PC-9 (cell line): ENCODE measurements around the gene MBTPS1. TPM values are rescaled to one million over a fixed set of nuclear protein-coding genes. Genes with fewer than 3 reads are reported as not detected.

Source experiments
- BruUV-seq: library from RNA; stranded (reverse); fragments of 400-500 nt; replicated peaks from 2 replicates; lab custom pipeline; 2021; lab: Mats Ljungman, UMichigan
- CTCF ChIA-PET: fragments of 300-600 bp; sonication (Branson Sonifier 250); formaldehyde crosslinking; loops from one replicate; lab custom pipeline; 2022; ENCODE audit warnings: antibody characterized with exemption; lab: Charles Lee
- POLR2A ChIA-PET: fragments of 300-600 bp; sonication (Branson Sonifier 250); formaldehyde crosslinking; loops from one replicate; lab custom pipeline; 2022; ENCODE audit warnings: antibody characterized with exemption; ENCODE audit not compliant: unreplicated experiment; lab: Charles Lee
- DNase-seq, 2 experiments: peaks; one replicate each; pipeline versions ENCODE4 v3.0.0 to v3.0.0-alpha.2; 2015 to 2022; ENCODE audit warnings: mixed read lengths in 1 of 2
- H2AFZ ChIP-seq: fragments of 200-600 bp; sonication (generic); 2 replicates; pipeline ENCODE4 v1.8.1; 2017; ENCODE audit warnings: antibody characterized with exemption
- H3F3A ChIP-seq: fragments of 200-600 bp; sonication (generic); 2 replicates; pipeline ENCODE4 v1.8.1; 2017; ENCODE audit warnings: antibody characterized with exemption, mild to moderate bottlenecking, low read depth; ENCODE audit not compliant: insufficient read depth
- H3K27ac ChIP-seq: fragments of 200-600 bp; sonication (generic); 2 replicates; pipeline ENCODE4 v1.6.1; 2016; ENCODE audit warnings: mixed run types
- H3K27me3 ChIP-seq: fragments of 200-600 bp; sonication (generic); 2 replicates; pipeline ENCODE4 v1.6.1; 2016; ENCODE audit warnings: low read depth, mixed run types; ENCODE audit not compliant: insufficient read depth
- H3K36me3 ChIP-seq: fragments of 200-600 bp; sonication (generic); 2 replicates; pipeline ENCODE4 v1.6.1; 2016; ENCODE audit warnings: low read depth, mixed run types
- H3K4me1 ChIP-seq: fragments of 200-600 bp; sonication (generic); replicated peaks from 2 replicates; pipeline ENCODE4 v1.6.1; 2016; ENCODE audit warnings: mixed run types; ENCODE audit not compliant: insufficient read depth
- H3K4me2 ChIP-seq: fragments of 200-600 bp; sonication (generic); 2 replicates; pipeline ENCODE4 v1.6.1; 2017; ENCODE audit warnings: mixed run types
- H3K4me3 ChIP-seq: fragments of 200-600 bp; sonication (generic); 2 replicates; pipeline ENCODE4 v1.6.1; 2016; ENCODE audit warnings: mixed run types
- H3K79me2 ChIP-seq: fragments of 200-600 bp; sonication (generic); 2 replicates; pipeline ENCODE4 v1.6.1; 2017; ENCODE audit warnings: low read depth, mixed run types
- H3K9me2 ChIP-seq: fragments of 200-600 bp; sonication (generic); 2 replicates; pipeline ENCODE4 v1.8.1; 2017; ENCODE audit warnings: mild to moderate bottlenecking; ENCODE audit not compliant: insufficient read depth
- H3K9me3 ChIP-seq: fragments of 200-600 bp; sonication (generic); 2 replicates; pipeline ENCODE4 v1.8.1; 2016; ENCODE audit warnings: low read depth; ENCODE audit not compliant: insufficient read depth
- H4K20me1 ChIP-seq: fragments of 200-600 bp; sonication (generic); 2 replicates; pipeline ENCODE4 v1.8.1; 2017; ENCODE audit not compliant: insufficient read depth
- EZH2 ChIP-seq: fragments of 200-600 bp; sonication (generic); IDR thresholded peaks from 2 replicates; pipeline ENCODE4 v1.8.0; 2017; ENCODE audit warnings: antibody characterized with exemption, low read depth
- intact Hi-C: fragments of 100-400 bp; cut with micrococcal nuclease; formaldehyde crosslinking; loops from one replicate; pipeline ENCODE4 v1.10.0; 2022; ENCODE audit not compliant: unreplicated experiment
- total RNA-seq: library from RNA; stranded (reverse); gene quantifications from 2 replicates; pipeline ENCODE4 v1.2.3, GENCODE V29; 2021
- TF ChIP-seq, protein P1 (sequence below): fragments of 200-600 bp; sonication (generic); conservative IDR thresholded peaks from 2 replicates; pipeline ENCODE4 v1.6.1; 2017; ENCODE audit warnings: mixed run types, antibody characterized with exemption, mild to moderate bottlenecking, moderate library complexity

The MBTPS1 gene
- total RNA-seq, 1 experiment from 2014 or later: 96.0 TPM

DNA sequence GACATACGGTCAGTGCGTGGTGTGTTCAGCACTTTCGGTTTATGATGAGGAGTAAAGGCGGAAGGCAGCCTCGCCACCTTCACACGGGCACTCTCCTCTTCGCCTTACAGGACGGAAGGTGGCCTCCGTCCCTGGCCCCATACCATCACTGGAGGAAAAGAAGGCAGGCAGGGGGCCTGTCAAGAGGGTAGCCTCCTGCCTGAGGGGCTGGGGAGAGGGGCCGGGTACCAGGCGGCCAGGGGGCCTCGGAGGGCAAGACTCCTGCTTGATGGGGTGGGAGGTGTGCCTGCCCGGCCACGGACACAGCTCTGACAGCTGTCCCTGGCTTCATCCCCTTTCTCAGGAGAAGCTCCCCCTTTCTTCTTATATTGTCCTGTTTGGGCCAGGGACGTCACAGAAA lies 58.5 kb downstream of the MBTPS1 start:
- Histone ChIP-seq H3K27me3 (no peaks in the 10 kb centered on the region), H4K20me1 (no peaks in the 10 kb centered on the region), H3K9me3 (no peaks in the 10 kb centered on the region), H3K9me2 (no peaks in the 10 kb centered on the region), H3K27ac (no peak overlapping the region), H3K4me1 (no peaks in the 10 kb centered on the region), H3K4me3 (no peak overlapping the region), H3K4me2 (no peak overlapping the region), H2AFZ (no peak overlapping the region), H3K79me2 (no peaks in the 10 kb centered on the region), H3F3A (no peaks in the 10 kb centered on the region; the same call in 1 of the 2 replicates), H3K36me3 (0 out of 2 replicates have a peak, but pooled peaks cover 14% of the 10 kb centered on the region)
- intact Hi-C loops: no loop called here
- no peak for DNase-seq
- BruUV-seq: no TSS peak
- TF ChIP-seq EZH2: no peak
- TF ChIP-seq, protein P1, sequence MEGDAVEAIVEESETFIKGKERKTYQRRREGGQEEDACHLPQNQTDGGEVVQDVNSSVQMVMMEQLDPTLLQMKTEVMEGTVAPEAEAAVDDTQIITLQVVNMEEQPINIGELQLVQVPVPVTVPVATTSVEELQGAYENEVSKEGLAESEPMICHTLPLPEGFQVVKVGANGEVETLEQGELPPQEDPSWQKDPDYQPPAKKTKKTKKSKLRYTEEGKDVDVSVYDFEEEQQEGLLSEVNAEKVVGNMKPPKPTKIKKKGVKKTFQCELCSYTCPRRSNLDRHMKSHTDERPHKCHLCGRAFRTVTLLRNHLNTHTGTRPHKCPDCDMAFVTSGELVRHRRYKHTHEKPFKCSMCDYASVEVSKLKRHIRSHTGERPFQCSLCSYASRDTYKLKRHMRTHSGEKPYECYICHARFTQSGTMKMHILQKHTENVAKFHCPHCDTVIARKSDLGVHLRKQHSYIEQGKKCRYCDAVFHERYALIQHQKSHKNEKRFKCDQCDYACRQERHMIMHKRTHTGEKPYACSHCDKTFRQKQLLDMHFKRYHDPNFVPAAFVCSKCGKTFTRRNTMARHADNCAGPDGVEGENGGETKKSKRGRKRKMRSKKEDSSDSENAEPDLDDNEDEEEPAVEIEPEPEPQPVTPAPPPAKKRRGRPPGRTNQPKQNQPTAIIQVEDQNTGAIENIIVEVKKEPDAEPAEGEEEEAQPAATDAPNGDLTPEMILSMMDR: no peak
- CTCF ChIA-PET: no interaction called here
- POLR2A ChIA-PET: interaction anchor here (0.7 kb wide), 1 partner anchor 458 kb away, joined by 14 read pairs; no protein-coding TSS in a partner anchor

DNA sequence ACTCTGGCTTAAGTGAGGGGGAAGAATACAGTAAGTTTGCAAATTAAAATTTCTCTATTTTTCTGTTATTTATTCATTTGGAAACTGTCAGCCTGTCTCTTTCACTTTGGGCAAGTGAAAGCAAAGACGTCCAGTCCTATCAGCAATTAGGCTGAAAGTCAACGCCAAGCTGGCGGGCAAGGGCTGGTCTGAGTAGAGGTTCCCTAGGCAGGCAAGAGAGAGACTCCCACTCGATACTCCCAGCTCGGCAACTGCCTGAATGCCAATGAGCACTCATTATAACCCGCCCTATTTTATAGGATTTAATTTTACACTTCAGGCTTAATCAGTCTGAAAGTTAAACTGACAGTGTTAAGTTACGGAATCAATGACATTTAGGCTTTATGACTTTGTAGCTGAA lies 59.8 kb downstream of the MBTPS1 start:
- H3K9me2 ChIP-seq: no peaks in the 10 kb centered on the region
- CTCF ChIA-PET: interaction anchor here (0.6 kb wide), 1 partner anchor 24 kb away, joined by 4 read pairs; no protein-coding TSS in a partner anchor
- no TSS peak for BruUV-seq
- TF ChIP-seq, protein P1: no peak
- no peak for TF ChIP-seq EZH2
- no peak overlapping the region for H3K4me2 ChIP-seq
- no peaks in the 10 kb centered on the region for H3K4me1 ChIP-seq
- H3K79me2 ChIP-seq: no peaks in the 10 kb centered on the region
- H3F3A ChIP-seq: no peaks in the 10 kb centered on the region
- no peak overlapping the region for H2AFZ ChIP-seq
- DNase-seq: no peak
- intact Hi-C loops: no loop called here
- H3K9me3 ChIP-seq: no peaks in the 10 kb centered on the region
- no peaks in the 10 kb centered on the region for H4K20me1 ChIP-seq
- H3K27me3 ChIP-seq: no peaks in the 10 kb centered on the region
- POLR2A ChIA-PET: no interaction called here
- H3K4me3 ChIP-seq: no peak overlapping the region
- H3K36me3 ChIP-seq: 0 out of 2 replicates have a peak, but pooled peaks cover 8% of the 10 kb centered on the region
- H3K27ac ChIP-seq: no peak overlapping the region

- no peaks in the 10 kb centered on the region for H3K4me1 ChIP-seq
- BruUV-seq: no TSS peak
- no peaks in the 10 kb centered on the region for H3K27me3 ChIP-seq
- ChIA-PET POLR2A (no interaction called here), CTCF (interaction anchor here (0.6 kb wide), 1 partner anchor 24 kb away, joined by 4 read pairs; no protein-coding TSS in a partner anchor)
- no peak overlapping the region for H3K27ac ChIP-seq
- H3K4me2 ChIP-seq: no peak overlapping the region
- TF ChIP-seq, protein P1: no peak
- no peaks in the 10 kb centered on the region for H3F3A ChIP-seq
- H3K4me3 ChIP-seq: no peak overlapping the region
- H2AFZ ChIP-seq: no peak overlapping the region
- 0 out of 2 replicates have a peak, but pooled peaks cover under 1% of the 10 kb centered on the region for H3K36me3 ChIP-seq
- no peak for DNase-seq
- no peaks in the 10 kb centered on the region for H3K9me2 ChIP-seq
- no peaks in the 10 kb centered on the region for H4K20me1 ChIP-seq
- H3K9me3 ChIP-seq: no peaks in the 10 kb centered on the region
- intact Hi-C loops: no loop called here
- H3K79me2 ChIP-seq: no peaks in the 10 kb centered on the region
These were observed 60.7 kb downstream of the MBTPS1 start for GRCh38 chr16:84055801-84056634.
